ENCODE measurements around the gene FXR2. TPM values are rescaled to one million over a fixed set of nuclear protein-coding genes. Genes with fewer than 3 reads are reported as not detected.

Gene FXR2
- total RNA-seq, 1 experiment from 2014 or later, result 49.7 TPM

DNA sequence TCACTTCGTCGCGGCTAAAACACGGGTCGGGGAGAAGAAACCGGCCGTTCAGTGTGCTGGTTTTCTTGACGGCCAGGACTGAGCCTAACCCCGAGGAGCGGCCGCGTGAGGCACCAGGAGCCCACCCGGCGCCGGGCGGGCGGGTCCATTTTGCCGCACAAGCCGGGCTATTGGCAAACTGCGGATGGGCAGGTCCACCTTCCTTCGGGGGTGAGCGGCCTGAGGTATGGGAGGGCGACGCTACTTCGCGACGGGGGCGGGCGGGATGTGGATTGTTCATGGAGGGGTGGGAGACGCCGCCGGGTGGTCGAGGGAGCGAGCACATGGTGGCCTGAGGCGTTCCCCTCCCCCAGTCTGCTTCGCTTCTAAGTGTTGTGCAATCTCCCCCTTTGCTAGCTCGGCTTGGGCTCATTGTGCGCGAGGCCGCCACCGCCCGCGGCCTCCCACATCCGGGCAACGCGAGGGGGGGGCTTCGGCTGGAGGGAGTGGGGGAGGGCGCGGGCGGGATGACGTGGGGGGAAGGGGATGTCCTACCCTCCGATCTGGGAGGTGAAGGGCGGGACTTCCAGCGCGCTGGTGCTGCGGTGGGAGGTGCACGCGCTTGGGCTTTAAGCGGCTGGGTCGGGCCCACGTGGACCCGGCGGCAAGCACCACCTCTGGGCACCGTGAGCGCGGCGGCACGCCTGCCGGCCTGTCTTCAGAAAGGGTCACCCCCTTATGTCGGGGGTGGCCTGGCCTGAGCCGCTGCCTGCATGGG is 41.2 kb downstream of the FXR2 start:
- intact Hi-C loops (cut with micrococcal nuclease), result no loop called here
- ATAC-seq (peak; percentile 41), DNase-seq (ENCODE audit: low read depth, low spot score) (no peak)
- BruUV-seq (replicated peaks), result no TSS peak
- Histone ChIP-seq H2AFZ (ENCODE audit: low read depth, low read length, poor library complexity, severe bottlenecking) (no peak overlapping the region), H3K36me3 (ENCODE audit: control insufficient read depth in 1 of 2, insufficient read depth in 2 of 2, low read length in 2 of 2) (peaks cover 38 to 76% of the 10 kb centered on the region in 2 experiments), H3K9me3 (ENCODE audit: control insufficient read depth in 1 of 2, insufficient read depth in 1 of 2, low read depth in 1 of 2, low read length in 2 of 2) (no peaks in the 10 kb centered on the region), H3K79me2 (ENCODE audit: insufficient read depth, low read length) (peaks cover 73% of the 10 kb centered on the region), H3K9me2 (ENCODE audit: insufficient read depth) (no peaks in the 10 kb centered on the region), H3K27me3 (ENCODE audit: insufficient read depth, low read length) (no peaks in the 10 kb centered on the region), H3K9ac (ENCODE audit: low read length) (peak overlapping the region; percentile 100), H3K4me3 (replicated peaks in 1 of 2; ENCODE audit: low read depth in 1 of 2, low read length in 2 of 2) (peak overlapping the region; percentile 94 to 100), H4K20me1 (ENCODE audit: insufficient read depth) (peaks cover 35% of the 10 kb centered on the region; the same call in 1 of the 2 replicates), H3K4me2 (ENCODE audit: low read length) (peak overlapping the region; percentile 97), H3K27ac (ENCODE audit: low read depth, low read length) (peak overlapping the region; percentile 97), H3K4me1 (ENCODE audit: control insufficient read depth in 1 of 2, insufficient read depth in 2 of 2, low read length in 2 of 2) (peaks cover 5 to 66% of the 10 kb centered on the region in 2 experiments; a peak in 3 of 4 replicates)
- CTCF ChIA-PET, result interaction anchor here (0.6 kb wide), 1 partner anchor 10 kb away, joined by 3 read pairs; the partner anchor contains the start of gene MPDU1
- RAD21 ChIA-PET (ENCODE audit: low non-redundant PET in 1 of 2, low total read pairs in 2 of 2, uncharacterized antibody in 2 of 2, unreplicated experiment in 2 of 2), result no interaction called here
- POLR2A ChIA-PET, result interaction anchor here (0.7 to 2.6 kb wide), 3 partner anchors 10 to 114 kb away, joined by 3 to 13 read pairs (median 8); partner anchors contain the start of genes MPDU1, TP53 and WRAP53
- TF ChIP-seq EZH2phosphoT487 (IDR thresholded peaks at IDR 0.05; ENCODE audit: borderline replicate concordance) (no peak), POLR2AphosphoS5 (IDR thresholded peaks at IDR 0.05; ENCODE audit: low read depth, low read length) (peak; percentile 28; the same call in 1 of the 2 replicates), FOSL1 (IDR thresholded peaks at IDR 0.05; ENCODE audit: low read depth) (no peak), YY1 (IDR thresholded peaks at IDR 0.05; ENCODE audit: extremely low read depth, insufficient replicate concordance, low read depth, low read length) (no peak), CEBPB (IDR thresholded peaks at IDR 0.05; ENCODE audit: low read depth) (peak; percentile 84), SIN3A (IDR thresholded peaks at IDR 0.05; ENCODE audit: low read depth) (peak; percentile 86)
- TF ChIP-seq, protein P1, sequence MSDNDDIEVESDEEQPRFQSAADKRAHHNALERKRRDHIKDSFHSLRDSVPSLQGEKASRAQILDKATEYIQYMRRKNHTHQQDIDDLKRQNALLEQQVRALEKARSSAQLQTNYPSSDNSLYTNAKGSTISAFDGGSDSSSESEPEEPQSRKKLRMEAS (IDR thresholded peaks at IDR 0.05), result peak; percentile 86
